MM.1S (cell line): ENCODE results near the gene XYLT2.

Source experiments
- CTCF ChIP-seq: fragments of 300-600 bp; sonication (generic); IDR thresholded peaks from 2 replicates; pipeline ENCODE4 v1.5.1; 2016; ENCODE audit warnings: antibody characterized with exemption, low read length, mixed read lengths
- EZH2phosphoT487 ChIP-seq: fragments of 300-600 bp; sonication (generic); IDR thresholded peaks from 2 replicates; pipeline ENCODE4 v1.6.1; 2018; ENCODE audit warnings: antibody characterized with exemption, low read length

GRCh38 chr17:50356892-50357510, 11.1 kb downstream of the XYLT2 start:
- no peak for TF ChIP-seq EZH2phosphoT487
- TF ChIP-seq CTCF: no peak
